Psoas muscle (tissue), 8 donors: Measurements from ENCODE around the gene RPS27A. TPM values are rescaled to one million over a fixed set of nuclear protein-coding genes. Genes with fewer than 3 reads are reported as not detected.
"Not testable (repeated sequence)": the region's sequence is repeated elsewhere in the genome, so short reads cannot be mapped to it uniquely, and the experiment has no call there.

Source experiments
- ATAC-seq, 4 donors: fragments of 200-7000 bp; cut with Tn5 transposase; one replicate each; pipeline ENCODE4 v1.9.1; 2020; ENCODE audit warnings: moderate library complexity in 3 of 4, mild to moderate bottlenecking in 2 of 4
- DNase-seq, 2 donors: peaks; one replicate each; pipeline ENCODE4 v3.0.0-alpha.2; 2020
- H3K27ac ChIP-seq: fragments of 200-600 bp; one replicate; pipeline ENCODE4 v1.8.0; 2022
- H3K27me3 ChIP-seq, 3 donors: fragments of 200-600 bp in 1 of 3; one replicate each; pipeline versions ENCODE4 v1.6.1 to v1.8.0; 2013 to 2022; ENCODE audit warnings: low read length in 2 of 3, mild to moderate bottlenecking in 2 of 3, moderate library complexity in 1 of 3; ENCODE audit not compliant: insufficient read depth in 3 of 3
- H3K36me3 ChIP-seq, 2 donors: fragments of 200-600 bp in 1 of 2; one replicate each; pipeline versions ENCODE4 v1.6.1 to v1.8.0; 2013 to 2022; ENCODE audit warnings: low read depth in 1 of 2, mild to moderate bottlenecking in 1 of 2, moderate library complexity in 1 of 2; ENCODE audit not compliant: insufficient read depth in 1 of 2
- H3K4me1 ChIP-seq: fragments of 200-600 bp; one replicate; pipeline ENCODE4 v1.8.0; 2022
- H3K4me3 ChIP-seq: fragments of 200-600 bp; one replicate; pipeline ENCODE4 v1.8.0; 2022; ENCODE audit warnings: mild to moderate bottlenecking
- H3K9me3 ChIP-seq: fragments of 200-600 bp; one replicate; pipeline ENCODE4 v1.8.0; 2022
- WGBS, 3 donors: extraction: QIAGEN DNeasy Blood & Tissue Kit; methylation state at CpG; one replicate each; pipeline versions ENCODE4 v1.1.6 to v1.1.7; 2013; 5-methylcytosine and 5-hydroxymethylcytosine counted together
- intact Hi-C, 2 donors: fragments of 100-400 bp; cut with DNase I; formaldehyde crosslinking; loops; one replicate each; pipeline versions ENCODE4 v1.11.0 to v1.14.2; 2022
- long read RNA-seq, 2 donors: library from polyadenylated mRNA; unstranded; transcript quantifications; one replicate each; pipeline ENCODE4 v2.0.0, GENCODE V29; 2021
- polyA plus RNA-seq, 3 donors: library from polyadenylated mRNA; stranded (reverse); fragments of 200-250 nt; gene quantifications; one replicate each; pipeline ENCODE4 v1.2.3, GENCODE V29; 2013
- total RNA-seq, 4 donors: library from RNA; stranded (reverse); fragmentation: NEBNext Ultra II Directional in 2 of 4; extraction: Animal tissue kit (Norgen Biotek cat#: 25700) in 2 of 4; gene quantifications; one replicate each; pipeline versions ENCODE4 v1.2.1 to v1.2.4, GENCODE V29; 2021 to 2023
- TF ChIP-seq, protein P1 (sequence below): fragments of 200-600 bp; IDR thresholded peaks from one replicate; pipeline ENCODE4 v1.8.0; 2022; ENCODE audit warnings: antibody characterized with exemption
- donor health status: healthy with polysubstance abuse.
- donor health status: DM: no; HTN: no; CAD: no; lungs with moderate emphysema.
- donor health status: Bipolar disorder and iron deficiency.
- donor health status: healthy.
- donor health status: DM: yes; HTN: yes; CAD: no.
- donor health status: DM: no; HTN: no; CAD: no.
- donor health status: DM: no; HTN: no; CAD: no.
- donor health status: DM: yes; HTN: yes; CAD: no.

Gene RPS27A
- 100 to 1,000 TPM; 360 to 487 (median 465) TPM for total RNA-seq
- polyA plus RNA-seq = 1,000 to 10,000 TPM; 1,032 to 1,630 (median 1,275) TPM
- long read RNA-seq, donor 1, transcript RPS27A-203 (5 exons, 796 nt) = minor isoform, 50 of 290 reads
- long read RNA-seq, donor 1, transcript RPS27A-201 (6 exons, 1,071 nt) = major isoform, 235 of 290 reads
- long read RNA-seq, donor 1, partial matches to known transcripts = 0 of 290 reads
- long read RNA-seq, donor 1, other reads (novel, unspliced or antisense) = 5 of 290 reads
- long read RNA-seq, donor 2, transcript RPS27A-201 (6 exons, 1,071 nt) = major isoform, 285 of 323 reads
- long read RNA-seq, donor 2, transcript RPS27A-203 (5 exons, 796 nt) = minor isoform, 29 of 323 reads
- long read RNA-seq, donor 2, partial matches to known transcripts = 1 of 323 reads
- long read RNA-seq, donor 2, other reads (novel, unspliced or antisense) = 8 of 323 reads

DNA sequence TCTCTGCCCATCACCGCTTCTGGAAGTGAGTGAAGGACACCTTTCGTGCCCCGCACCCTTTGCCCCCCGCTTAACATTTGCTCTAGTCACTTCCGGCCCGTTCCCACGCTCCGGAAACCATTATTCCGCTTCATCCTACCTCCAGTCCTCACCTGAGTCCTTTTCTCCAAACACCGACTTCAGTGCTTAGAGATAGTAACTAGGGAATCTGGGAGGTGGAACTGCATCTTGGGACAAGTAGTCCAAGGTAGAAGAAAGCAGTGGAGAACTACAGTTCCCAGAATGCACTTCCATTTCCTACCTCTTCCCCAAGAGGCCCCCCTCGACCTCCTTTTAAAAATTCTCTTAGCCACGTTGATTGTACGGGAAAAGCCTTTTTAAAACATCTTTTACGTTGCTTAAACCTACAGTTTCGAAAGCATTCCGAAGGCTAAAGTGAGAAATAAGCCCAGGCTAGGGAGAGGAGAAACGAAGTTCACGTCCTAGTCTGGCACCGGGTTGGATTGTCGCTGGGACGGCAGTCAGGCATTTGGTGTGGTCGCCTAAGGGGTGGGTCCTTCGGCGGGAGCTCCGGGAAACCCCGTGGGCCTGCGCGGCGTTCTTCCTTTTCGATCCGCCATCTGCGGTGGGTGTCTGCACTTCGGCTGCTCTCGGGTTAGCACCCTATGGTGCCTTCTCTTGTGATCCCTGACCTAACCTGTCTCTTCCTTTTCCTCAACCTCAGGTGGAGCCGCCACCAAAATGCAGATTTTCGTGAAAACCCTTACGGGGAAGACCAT, at the start of gene RPS27A, which contains the start of gene CLHC1:
Gene RPS27A (plus strand): TSS at position 605 of the 779 bp plus-strand sequence. CDS start 137 bp downstream, at position 742.
Gene CLHC1 (minus strand): TSS at position 210 of the 779 bp plus-strand sequence. CDS start 9,882 bp downstream, outside the sequence.
- TF ChIP-seq, protein P1, sequence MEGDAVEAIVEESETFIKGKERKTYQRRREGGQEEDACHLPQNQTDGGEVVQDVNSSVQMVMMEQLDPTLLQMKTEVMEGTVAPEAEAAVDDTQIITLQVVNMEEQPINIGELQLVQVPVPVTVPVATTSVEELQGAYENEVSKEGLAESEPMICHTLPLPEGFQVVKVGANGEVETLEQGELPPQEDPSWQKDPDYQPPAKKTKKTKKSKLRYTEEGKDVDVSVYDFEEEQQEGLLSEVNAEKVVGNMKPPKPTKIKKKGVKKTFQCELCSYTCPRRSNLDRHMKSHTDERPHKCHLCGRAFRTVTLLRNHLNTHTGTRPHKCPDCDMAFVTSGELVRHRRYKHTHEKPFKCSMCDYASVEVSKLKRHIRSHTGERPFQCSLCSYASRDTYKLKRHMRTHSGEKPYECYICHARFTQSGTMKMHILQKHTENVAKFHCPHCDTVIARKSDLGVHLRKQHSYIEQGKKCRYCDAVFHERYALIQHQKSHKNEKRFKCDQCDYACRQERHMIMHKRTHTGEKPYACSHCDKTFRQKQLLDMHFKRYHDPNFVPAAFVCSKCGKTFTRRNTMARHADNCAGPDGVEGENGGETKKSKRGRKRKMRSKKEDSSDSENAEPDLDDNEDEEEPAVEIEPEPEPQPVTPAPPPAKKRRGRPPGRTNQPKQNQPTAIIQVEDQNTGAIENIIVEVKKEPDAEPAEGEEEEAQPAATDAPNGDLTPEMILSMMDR = no peak
- 0% methylated on average over 37 of the region's 37 CpGs for WGBS, 3 donors
- H3K4me3 ChIP-seq = peak within 1 kb of the TSS; percentile 91
- intact Hi-C loops = loop anchor here (2.0 to 5.0 kb wide), 2 partner anchors 35 to 37 kb away; partner anchors contain the start of gene MTIF2 (in 2 of the 2)
- ATAC-seq (peak; percentile 94 to 96 (median 95)), DNase-seq (peak; percentile 93 to 96)
- H3K9me3 ChIP-seq = no peaks in the 10 kb centered on the region
- peaks cover 12 to 40% of the 10 kb centered on the region in 2 donors for H3K36me3 ChIP-seq
- peak within 1 kb of the TSS; percentile 93 for H3K27ac ChIP-seq
- H3K4me1 ChIP-seq = peaks cover 15% of the 10 kb centered on the region
- no peaks in the 10 kb centered on the region for H3K27me3 ChIP-seq

GRCh38 chr2:55186837-55187236, 45.7 kb upstream of the RPS27A start:
- H3K27me3 ChIP-seq, ATAC-seq, DNase-seq, H3K4me1 ChIP-seq, H3K27ac ChIP-seq, H3K4me3 ChIP-seq, intact Hi-C loops, H3K9me3 ChIP-seq, H3K36me3 ChIP-seq: not testable (repeated sequence)
- WGBS, 3 donors = 81 to 96% (median 82%) methylated on average over 8 of the region's 8 CpGs

- DNase-seq, H3K4me1 ChIP-seq, intact Hi-C loops, H3K27me3 ChIP-seq, H3K9me3 ChIP-seq, H3K4me3 ChIP-seq, H3K27ac ChIP-seq, H3K36me3 ChIP-seq, ATAC-seq: not testable (repeated sequence)
- WGBS, 3 donors = 96 to 100% (median 98%) methylated on average over 2 of the region's 2 CpGs
Measured at GRCh38 chr2:55191888-55192287, 40.6 kb upstream of the RPS27A start.

DNA sequence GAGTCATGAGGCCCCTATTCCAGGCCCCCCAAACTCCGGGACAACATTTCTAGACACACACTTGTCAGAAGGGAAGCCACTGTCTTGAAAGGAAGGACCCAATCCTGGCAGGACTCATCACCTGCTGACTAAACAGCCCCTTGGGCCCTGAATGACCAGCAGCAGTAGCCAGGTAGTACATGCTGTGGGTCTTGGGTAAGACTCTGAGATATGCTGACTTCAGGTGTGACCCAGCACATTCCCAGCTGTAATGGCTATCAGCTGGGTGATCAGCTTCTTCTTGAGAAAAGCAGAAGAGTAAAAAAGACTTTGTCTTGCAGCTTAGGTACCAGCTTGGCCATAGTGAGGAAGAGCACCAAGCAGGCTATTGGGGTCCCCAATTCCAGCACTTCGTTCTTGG, 36.0 kb upstream of the RPS27A start:
- Histone ChIP-seq H3K27me3 (no peaks in the 10 kb centered on the region), H3K9me3 (peaks cover 8% of the 10 kb centered on the region), H3K27ac (no peak overlapping the region), H3K4me3 (no peak overlapping the region), H3K36me3 (no peaks in the 10 kb centered on the region), H3K4me1 (no peaks in the 10 kb centered on the region)
- ATAC-seq (no peak), DNase-seq (no peak)
- TF ChIP-seq, protein P1 = no peak
- intact Hi-C loops = no loop called here
- WGBS, 3 donors = 97 to 100% (median 100%) methylated on average over 2 of the region's 2 CpGs

DNA sequence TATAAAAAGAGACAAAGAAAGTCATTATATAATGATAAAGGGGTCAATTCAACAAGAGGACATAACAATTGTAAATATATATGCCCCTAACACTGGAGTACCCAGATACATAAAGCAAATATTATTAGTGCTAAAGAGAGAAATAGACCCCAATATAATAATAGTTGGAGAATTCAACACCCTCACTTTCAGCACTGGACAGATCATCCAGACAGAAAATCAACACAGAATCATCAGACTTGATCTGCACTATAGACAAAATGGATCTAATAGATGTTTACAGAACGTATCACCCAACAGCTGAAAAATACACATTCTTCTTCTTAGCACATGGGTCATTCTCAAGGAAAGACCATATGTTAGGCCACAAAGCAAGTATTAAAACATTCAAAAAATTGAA, 32.1 kb upstream of the RPS27A start:
- Histone ChIP-seq H3K4me1 (no peaks in the 10 kb centered on the region), H3K27me3 (no peaks in the 10 kb centered on the region), H3K36me3 (no peaks in the 10 kb centered on the region), H3K4me3 (no peak overlapping the region), H3K9me3 (peaks cover 11% of the 10 kb centered on the region), H3K27ac (no peak overlapping the region)
- intact Hi-C loops = no loop called here
- 95 to 100% (median 97%) methylated on average over 1 of the region's 1 CpG for WGBS, 3 donors
- no peak for ATAC-seq
- TF ChIP-seq, protein P1 = no peak
- no peak for DNase-seq
